B cell (primary cell): ENCODE data around the gene PKIG. TPM values are rescaled to one million over a fixed set of nuclear protein-coding genes. Genes with fewer than 3 reads are reported as not detected.

ENCODE experiments used
- ATAC-seq: fragments of 200-7000 bp; cut with Tn5 transposase; one replicate; pipeline ENCODE4 v1.10.0; 2021; ENCODE audit warnings: low read depth, mild to moderate bottlenecking, moderate number of reproducible peaks, moderate library complexity
- CTCF ChIA-PET: fragments of 350-600 bp; sonication (Branson Sonifier 250); formaldehyde crosslinking; loops from one replicate; lab custom pipeline; 2021; ENCODE audit warnings: antibody characterized with exemption, inconsistent platforms; lab: Charles Lee
- POLR2A ChIA-PET: fragments of 350-600 bp; sonication (Branson Sonifier 250); formaldehyde crosslinking; loops from one replicate; lab custom pipeline; 2021; ENCODE audit warnings: antibody characterized with exemption; lab: Charles Lee
- DNase-seq: peaks from one replicate; pipeline ENCODE4 v3.0.0; 2013
- H2AFZ ChIP-seq: 2 replicates; pipeline ENCODE4 v1.6.1; 2012; ENCODE audit warnings: mild to moderate bottlenecking, low read depth, low read length; ENCODE audit not compliant: insufficient read depth, poor library complexity, severe bottlenecking
- H3K27ac ChIP-seq, 2 donors: 1 replicate in 1 of 2; 2 replicates in 1 of 2; pipeline ENCODE4 v1.5.1; 2012 to 2013; ENCODE audit warnings: low read length in 2 of 2, mild to moderate bottlenecking in 2 of 2, moderate library complexity in 1 of 2
- H3K27me3 ChIP-seq, 4 experiments: fragments of 200-600 bp in 1 of 4; sonication (generic) in 1 of 4; replicated peaks in 1 of 4; 1 replicate in 2 of 4; 2 replicates in 2 of 4; pipeline versions ENCODE4 v1.6.1 to v1.7.0; 2013 to 2016; ENCODE audit warnings: low read length in 3 of 4, mild to moderate bottlenecking in 2 of 4, mixed read lengths in 1 of 4, moderate library complexity in 1 of 4; ENCODE audit not compliant: insufficient read depth in 4 of 4, control insufficient read depth in 3 of 4; ENCODE audit errors: control extremely low read depth in 1 of 4
- H3K36me3 ChIP-seq, 2 experiments: replicated peaks in 1 of 2; 1 replicate in 1 of 2; 2 replicates in 1 of 2; pipeline versions ENCODE4 v1.6.1 to v1.7.1; 2013; ENCODE audit warnings: low read length in 1 of 2; ENCODE audit not compliant: insufficient read depth in 2 of 2, control insufficient read depth in 1 of 2; ENCODE audit errors: control extremely low read depth in 1 of 2, extremely low read depth in 1 of 2
- H3K4me1 ChIP-seq, 2 donors: fragments of 200-600 bp in 1 of 2; sonication (generic) in 1 of 2; 1 replicate in 1 of 2; 2 replicates in 1 of 2; pipeline versions ENCODE4 v1.5.1 to v1.6.1; 2013 to 2017; ENCODE audit warnings: low read length in 2 of 2; ENCODE audit not compliant: control insufficient read depth in 2 of 2, insufficient read depth in 2 of 2
- H3K4me2 ChIP-seq: replicated peaks from 2 replicates; pipeline ENCODE3; 2012; ENCODE audit warnings: mild to moderate bottlenecking, low read depth, low read length; ENCODE audit not compliant: poor library complexity, severe bottlenecking
- H3K4me3 ChIP-seq, 5 experiments: fragments of 200-600 bp in 1 of 5; sonication (generic) in 1 of 5; 1 replicate in 3 of 5; 2 replicates in 2 of 5; pipeline versions ENCODE4 v1.5.1 to v1.7.0; 2011 to 2016; ENCODE audit warnings: low read length in 4 of 5, mild to moderate bottlenecking in 4 of 5, low read depth in 2 of 5, control low read depth in 1 of 5, moderate library complexity in 1 of 5; ENCODE audit not compliant: insufficient read depth in 1 of 5; ENCODE audit errors: control extremely low read depth in 1 of 5, extremely low read depth in 1 of 5
- H3K79me2 ChIP-seq: fragments of 200-600 bp; sonication (generic); one replicate; pipeline ENCODE4 v1.6.0; 2016; ENCODE audit warnings: low read length; ENCODE audit not compliant: control insufficient read depth, insufficient read depth
- H3K9ac ChIP-seq: fragments of 200-600 bp; sonication (generic); 2 replicates; pipeline ENCODE4 v1.6.1; 2017; ENCODE audit warnings: mild to moderate bottlenecking, low read length, moderate library complexity
- H3K9me3 ChIP-seq, 3 donors: one replicate each; pipeline versions ENCODE4 v1.6.1 to v1.7.1; 2013; ENCODE audit warnings: low read length in 2 of 3; ENCODE audit not compliant: control insufficient read depth in 2 of 3, insufficient read depth in 1 of 3; ENCODE audit errors: control extremely low read depth in 1 of 3
- H4K20me1 ChIP-seq: 2 replicates; pipeline ENCODE4 v1.6.0; 2012; ENCODE audit warnings: mild to moderate bottlenecking, low read length; ENCODE audit not compliant: insufficient read depth, control insufficient read depth, poor library complexity, severe bottlenecking
- H3K27ac Mint-ChIP-seq: one replicate; pipeline ENCODE4 v1.8.0; 2021; ENCODE audit warnings: mixed read lengths
- H3K27me3 Mint-ChIP-seq: one replicate; pipeline ENCODE4 v1.8.0; 2021; ENCODE audit warnings: mixed read lengths
- H3K4me1 Mint-ChIP-seq: one replicate; pipeline ENCODE4 v1.8.0; 2021; ENCODE audit warnings: mixed read lengths
- H3K4me3 Mint-ChIP-seq: one replicate; pipeline ENCODE4 v1.8.0; 2021; ENCODE audit warnings: mixed read lengths
- H3K9me3 Mint-ChIP-seq: one replicate; pipeline ENCODE4 v1.8.0; 2022; ENCODE audit warnings: mixed read lengths; ENCODE audit not compliant: insufficient read depth
- EZH2 ChIP-seq: IDR thresholded peaks from 2 replicates; pipeline ENCODE4 v1.6.1; 2012; ENCODE audit warnings: borderline replicate concordance, low read depth, mild to moderate bottlenecking, moderate library complexity, low read length; ENCODE audit not compliant: insufficient read depth, poor library complexity, severe bottlenecking
- WGBS: methylation state at CpG from one replicate; pipeline ENCODE4 v1.1.5; 2013; ENCODE audit warnings: missing lambda C conversion rate; ENCODE audit not compliant: insufficient coverage; 5-methylcytosine and 5-hydroxymethylcytosine counted together
- intact Hi-C: fragments of 100-400 bp; cut with micrococcal nuclease; formaldehyde crosslinking; loops from one replicate; pipeline ENCODE4 v1.10.0; 2022
- polyA plus RNA-seq: library from polyadenylated mRNA; depleted of rRNA; stranded (reverse); fragments of >200 nt; gene quantifications from 2 replicates; pipeline ENCODE4 v1.2.3, GENCODE V29; 2012
- total RNA-seq, 2 donors: library from RNA; stranded (reverse); fragments of 120-200 nt in 1 of 2; gene quantifications; 1 replicate in 1 of 2; 2 replicates in 1 of 2; pipeline versions ENCODE4 v1.2.3 to v1.2.4, GENCODE V29; 2013 to 2022
- TF ChIP-seq, protein P1 (sequence below): fragments of 200-600 bp; IDR thresholded peaks from one replicate; pipeline ENCODE4 v1.8.0; 2022; ENCODE audit warnings: antibody characterized with exemption, mild to moderate bottlenecking

Gene PKIG
- total and polyA plus RNA-seq, 2 donors (not counting 1 experiment from before 2014, with no cell fraction given), result 128 to 168 TPM

DNA sequence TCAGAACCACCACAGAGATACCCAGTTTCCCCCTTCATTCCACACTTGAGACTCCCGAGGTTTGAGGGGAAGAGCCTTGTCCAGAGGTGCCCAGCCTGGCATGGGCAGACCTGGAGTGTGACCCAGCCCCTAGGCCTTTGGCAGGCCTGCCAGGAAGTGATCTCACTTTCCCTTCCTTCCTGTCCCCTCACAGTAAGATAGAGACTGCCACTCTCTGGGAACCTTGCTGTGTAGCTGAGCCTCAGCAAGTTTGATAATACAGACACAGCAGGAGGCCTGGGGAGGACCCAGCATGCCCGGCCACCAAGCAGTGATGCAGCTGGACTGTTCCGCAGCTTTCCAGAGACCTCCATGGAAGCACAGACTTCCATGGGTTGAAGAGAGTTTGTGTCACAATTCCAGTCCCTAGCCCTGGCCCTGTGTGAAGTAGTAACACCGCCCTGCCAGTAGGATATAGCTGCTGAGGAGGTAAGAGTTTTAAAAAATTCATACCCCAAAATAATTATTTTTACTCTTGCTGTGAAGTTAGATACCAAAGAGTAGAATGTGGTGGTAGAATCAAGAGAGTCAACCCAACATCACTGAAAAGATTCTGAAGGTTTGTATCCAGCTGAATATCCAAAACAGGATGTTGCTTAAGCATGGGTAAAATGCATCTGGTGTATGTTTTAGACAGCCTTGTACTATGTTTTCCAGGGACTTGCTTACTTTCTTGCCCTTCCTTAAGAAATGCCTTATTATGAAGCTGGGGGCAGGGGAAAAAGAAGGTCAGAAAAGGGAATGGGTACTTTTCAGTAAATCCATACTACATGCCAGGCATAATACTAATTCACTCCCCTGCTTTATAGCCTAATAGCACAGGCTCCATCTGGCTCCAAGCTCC lies 16.3 kb downstream of the PKIG start:
- peak; percentile 32 for ATAC-seq
- H3K4me3 ChIP-seq, result peak overlapping the region; percentile 14 to 45 (median 27)
- DNase-seq, result peak; percentile 42
- peaks cover 100% of the 10 kb centered on the region for H3K79me2 ChIP-seq
- ChIA-PET POLR2A (interaction anchor here (1.5 to 2.5 kb wide), 4 partner anchors 12 to 23 kb away, joined by 3 to 16 read pairs (median 8); partner anchors contain the start of gene PKIG), CTCF (interaction anchor here (0.9 to 15.8 kb wide), 8 partner anchors 10 to 123 kb away, joined by 3 to 772 read pairs (median 3); partner anchors contain the start of genes PKIG, SERINC3 and TTPAL)
- 30% methylated on average over 3 of the region's 4 CpGs for WGBS
- H3K4me2 ChIP-seq, result peak overlapping the region; percentile 64
- H4K20me1 ChIP-seq, result peaks cover 7% of the 10 kb centered on the region
- peaks cover 2 to 45% of the 10 kb centered on the region in 2 experiments for H3K36me3 ChIP-seq
- Mint-ChIP-seq H3K9me3 (no peaks in the 10 kb centered on the region), H3K4me1 (peaks cover 82% of the 10 kb centered on the region), H3K27me3 (no peaks in the 10 kb centered on the region), H3K4me3 (peak overlapping the region; percentile 75), H3K27ac (peak overlapping the region; percentile 97)
- no peaks in the 10 kb centered on the region for H3K27me3 ChIP-seq
- H3K27ac ChIP-seq, result peak overlapping the region; percentile 60 to 88
- H3K9ac ChIP-seq, result peak overlapping the region; percentile 39
- peaks cover 94 to 100% of the 10 kb centered on the region in 2 donors for H3K4me1 ChIP-seq
- TF ChIP-seq, protein P1, sequence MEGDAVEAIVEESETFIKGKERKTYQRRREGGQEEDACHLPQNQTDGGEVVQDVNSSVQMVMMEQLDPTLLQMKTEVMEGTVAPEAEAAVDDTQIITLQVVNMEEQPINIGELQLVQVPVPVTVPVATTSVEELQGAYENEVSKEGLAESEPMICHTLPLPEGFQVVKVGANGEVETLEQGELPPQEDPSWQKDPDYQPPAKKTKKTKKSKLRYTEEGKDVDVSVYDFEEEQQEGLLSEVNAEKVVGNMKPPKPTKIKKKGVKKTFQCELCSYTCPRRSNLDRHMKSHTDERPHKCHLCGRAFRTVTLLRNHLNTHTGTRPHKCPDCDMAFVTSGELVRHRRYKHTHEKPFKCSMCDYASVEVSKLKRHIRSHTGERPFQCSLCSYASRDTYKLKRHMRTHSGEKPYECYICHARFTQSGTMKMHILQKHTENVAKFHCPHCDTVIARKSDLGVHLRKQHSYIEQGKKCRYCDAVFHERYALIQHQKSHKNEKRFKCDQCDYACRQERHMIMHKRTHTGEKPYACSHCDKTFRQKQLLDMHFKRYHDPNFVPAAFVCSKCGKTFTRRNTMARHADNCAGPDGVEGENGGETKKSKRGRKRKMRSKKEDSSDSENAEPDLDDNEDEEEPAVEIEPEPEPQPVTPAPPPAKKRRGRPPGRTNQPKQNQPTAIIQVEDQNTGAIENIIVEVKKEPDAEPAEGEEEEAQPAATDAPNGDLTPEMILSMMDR, result peak; percentile 27
- no peak for TF ChIP-seq EZH2
- H3K9me3 ChIP-seq, result no peaks in the 10 kb centered on the region
- intact Hi-C loops, result loop anchor here (2.0 kb wide), 1 partner anchor 14 kb away; no protein-coding TSS in a partner anchor
- peak overlapping the region; percentile 38 for H2AFZ ChIP-seq
